ENCODE data around the gene ZNF576. TPM values are rescaled to one million over a fixed set of nuclear protein-coding genes. Genes with fewer than 3 reads are reported as not detected.

The ZNF576 gene
- total and polyA plus RNA-seq, 4 donors = 6.9 to 14.9 (median 10.9) TPM

DNA sequence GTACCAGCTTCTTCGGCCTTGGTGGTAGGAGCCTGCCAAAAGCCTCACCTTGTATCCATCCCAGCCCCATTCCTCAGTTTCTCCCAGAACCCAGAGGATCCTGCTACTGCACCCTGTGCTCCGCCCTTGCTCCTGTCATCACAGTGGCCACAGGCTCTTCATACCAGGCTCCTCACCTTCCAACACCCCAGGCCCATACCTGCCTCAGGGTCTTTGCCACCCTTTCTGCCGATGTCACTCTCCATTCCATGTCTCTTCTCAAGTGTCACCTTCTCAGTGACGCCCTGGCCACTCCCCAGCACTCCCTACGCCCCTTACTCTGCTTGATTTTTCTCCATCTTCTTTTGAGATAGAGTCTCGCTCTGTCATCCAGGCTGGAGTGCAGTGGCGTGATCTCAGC is 13.5 kb downstream of the ZNF576 start:
- 83% methylated on average over 7 of the region's 7 CpGs for WGBS
- no peaks in the 10 kb centered on the region for H3K9me3 ChIP-seq (ENCODE audit: control insufficient read depth in 4 of 4, low read length in 3 of 4)
- no peaks in the 10 kb centered on the region for H3K4me1 ChIP-seq (ENCODE audit: control insufficient read depth in 4 of 4, insufficient read depth in 4 of 4, low read length in 3 of 4)
- H3K27me3 ChIP-seq (ENCODE audit: control insufficient read depth in 4 of 4, insufficient read depth in 4 of 4, low read length in 3 of 4) = no peaks in the 10 kb centered on the region
- no peak overlapping the region for H3K4me3 ChIP-seq (ENCODE audit: low read depth in 1 of 3, low read length in 3 of 3)
- no peak for DNase-seq (ENCODE audit: low spot score)
- no peak for TF ChIP-seq HNF4G (IDR thresholded peaks at IDR 0.05)
- TF ChIP-seq, protein P1, sequence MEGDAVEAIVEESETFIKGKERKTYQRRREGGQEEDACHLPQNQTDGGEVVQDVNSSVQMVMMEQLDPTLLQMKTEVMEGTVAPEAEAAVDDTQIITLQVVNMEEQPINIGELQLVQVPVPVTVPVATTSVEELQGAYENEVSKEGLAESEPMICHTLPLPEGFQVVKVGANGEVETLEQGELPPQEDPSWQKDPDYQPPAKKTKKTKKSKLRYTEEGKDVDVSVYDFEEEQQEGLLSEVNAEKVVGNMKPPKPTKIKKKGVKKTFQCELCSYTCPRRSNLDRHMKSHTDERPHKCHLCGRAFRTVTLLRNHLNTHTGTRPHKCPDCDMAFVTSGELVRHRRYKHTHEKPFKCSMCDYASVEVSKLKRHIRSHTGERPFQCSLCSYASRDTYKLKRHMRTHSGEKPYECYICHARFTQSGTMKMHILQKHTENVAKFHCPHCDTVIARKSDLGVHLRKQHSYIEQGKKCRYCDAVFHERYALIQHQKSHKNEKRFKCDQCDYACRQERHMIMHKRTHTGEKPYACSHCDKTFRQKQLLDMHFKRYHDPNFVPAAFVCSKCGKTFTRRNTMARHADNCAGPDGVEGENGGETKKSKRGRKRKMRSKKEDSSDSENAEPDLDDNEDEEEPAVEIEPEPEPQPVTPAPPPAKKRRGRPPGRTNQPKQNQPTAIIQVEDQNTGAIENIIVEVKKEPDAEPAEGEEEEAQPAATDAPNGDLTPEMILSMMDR (IDR thresholded peaks at IDR 0.05; ENCODE audit: low read depth, low read length, missing input control) = no peak
- TF ChIP-seq, protein P2, sequence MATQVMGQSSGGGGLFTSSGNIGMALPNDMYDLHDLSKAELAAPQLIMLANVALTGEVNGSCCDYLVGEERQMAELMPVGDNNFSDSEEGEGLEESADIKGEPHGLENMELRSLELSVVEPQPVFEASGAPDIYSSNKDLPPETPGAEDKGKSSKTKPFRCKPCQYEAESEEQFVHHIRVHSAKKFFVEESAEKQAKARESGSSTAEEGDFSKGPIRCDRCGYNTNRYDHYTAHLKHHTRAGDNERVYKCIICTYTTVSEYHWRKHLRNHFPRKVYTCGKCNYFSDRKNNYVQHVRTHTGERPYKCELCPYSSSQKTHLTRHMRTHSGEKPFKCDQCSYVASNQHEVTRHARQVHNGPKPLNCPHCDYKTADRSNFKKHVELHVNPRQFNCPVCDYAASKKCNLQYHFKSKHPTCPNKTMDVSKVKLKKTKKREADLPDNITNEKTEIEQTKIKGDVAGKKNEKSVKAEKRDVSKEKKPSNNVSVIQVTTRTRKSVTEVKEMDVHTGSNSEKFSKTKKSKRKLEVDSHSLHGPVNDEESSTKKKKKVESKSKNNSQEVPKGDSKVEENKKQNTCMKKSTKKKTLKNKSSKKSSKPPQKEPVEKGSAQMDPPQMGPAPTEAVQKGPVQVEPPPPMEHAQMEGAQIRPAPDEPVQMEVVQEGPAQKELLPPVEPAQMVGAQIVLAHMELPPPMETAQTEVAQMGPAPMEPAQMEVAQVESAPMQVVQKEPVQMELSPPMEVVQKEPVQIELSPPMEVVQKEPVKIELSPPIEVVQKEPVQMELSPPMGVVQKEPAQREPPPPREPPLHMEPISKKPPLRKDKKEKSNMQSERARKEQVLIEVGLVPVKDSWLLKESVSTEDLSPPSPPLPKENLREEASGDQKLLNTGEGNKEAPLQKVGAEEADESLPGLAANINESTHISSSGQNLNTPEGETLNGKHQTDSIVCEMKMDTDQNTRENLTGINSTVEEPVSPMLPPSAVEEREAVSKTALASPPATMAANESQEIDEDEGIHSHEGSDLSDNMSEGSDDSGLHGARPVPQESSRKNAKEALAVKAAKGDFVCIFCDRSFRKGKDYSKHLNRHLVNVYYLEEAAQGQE (IDR thresholded peaks at IDR 0.05) = no peak
- no peak for TF ChIP-seq SP1 (IDR thresholded peaks at IDR 0.05)
- TF ChIP-seq GABPA (IDR thresholded peaks at IDR 0.05 in 1 of 2, conservative IDR thresholded peaks at IDR 0.05 in 1 of 2) = no peak
- TF ChIP-seq FOXA1 (IDR thresholded peaks at IDR 0.05) = no peak
- no peak for TF ChIP-seq EGR1 (IDR thresholded peaks at IDR 0.05; ENCODE audit: low read depth in 2 of 2)
- TF ChIP-seq RAD21 (IDR thresholded peaks at IDR 0.05) = no peak
- TF ChIP-seq, protein P3, sequence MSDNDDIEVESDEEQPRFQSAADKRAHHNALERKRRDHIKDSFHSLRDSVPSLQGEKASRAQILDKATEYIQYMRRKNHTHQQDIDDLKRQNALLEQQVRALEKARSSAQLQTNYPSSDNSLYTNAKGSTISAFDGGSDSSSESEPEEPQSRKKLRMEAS (IDR thresholded peaks at IDR 0.05) = no peak
- no peak overlapping the region for H3K9ac ChIP-seq (ENCODE audit: low read depth in 1 of 2, low read length in 2 of 2)
- H3K27ac ChIP-seq (ENCODE audit: low read depth in 1 of 2, low read length in 2 of 2) = no peak overlapping the region
- peaks cover 0 to 13% (median 5%) of the 10 kb centered on the region in 4 donors for H3K36me3 ChIP-seq (ENCODE audit: control insufficient read depth in 4 of 4, insufficient read depth in 3 of 4, low read depth in 1 of 4, low read length in 3 of 4)

DNA sequence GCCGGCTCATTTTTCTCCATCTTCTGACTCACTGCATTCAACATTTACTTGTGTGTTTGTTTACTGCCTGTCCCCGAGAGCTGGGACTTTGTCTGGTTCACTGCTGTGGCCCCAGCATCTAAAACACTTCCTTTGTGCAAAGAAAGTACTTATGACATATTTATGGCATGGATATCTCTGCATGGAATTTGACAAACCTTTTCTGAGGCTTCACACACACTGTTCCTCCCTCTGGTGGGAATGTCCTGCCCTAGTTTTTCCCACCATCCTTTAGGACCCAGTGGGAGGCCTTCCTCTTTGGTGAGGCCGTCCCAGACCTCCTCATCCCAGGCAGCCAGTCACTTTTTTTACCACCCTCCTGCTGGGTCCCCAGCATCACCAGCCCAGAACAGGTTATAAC is 14.1 kb downstream of the ZNF576 start:
- no peak overlapping the region for H3K9ac ChIP-seq (ENCODE audit: low read depth in 1 of 2, low read length in 2 of 2)
- TF ChIP-seq EGR1 (IDR thresholded peaks at IDR 0.05; ENCODE audit: low read depth in 2 of 2) (no peak), GABPA (IDR thresholded peaks at IDR 0.05 in 1 of 2, conservative IDR thresholded peaks at IDR 0.05 in 1 of 2) (no peak), SP1 (IDR thresholded peaks at IDR 0.05) (no peak), HNF4A (conservative IDR thresholded peaks at IDR 0.05) (no peak), FOXA2 (IDR thresholded peaks at IDR 0.05) (no peak), YY1 (IDR thresholded peaks at IDR 0.05) (no peak), RAD21 (IDR thresholded peaks at IDR 0.05) (no peak), TAF1 (conservative IDR thresholded peaks at IDR 0.05) (no peak), RXRA (IDR thresholded peaks at IDR 0.05) (no peak), FOXA1 (IDR thresholded peaks at IDR 0.05) (no peak)
- TF ChIP-seq, protein P2 (IDR thresholded peaks at IDR 0.05) = no peak
- TF ChIP-seq, protein P4, sequence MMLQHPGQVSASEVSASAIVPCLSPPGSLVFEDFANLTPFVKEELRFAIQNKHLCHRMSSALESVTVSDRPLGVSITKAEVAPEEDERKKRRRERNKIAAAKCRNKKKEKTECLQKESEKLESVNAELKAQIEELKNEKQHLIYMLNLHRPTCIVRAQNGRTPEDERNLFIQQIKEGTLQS (IDR thresholded peaks at IDR 0.05) = no peak
- TF ChIP-seq, protein P5, sequence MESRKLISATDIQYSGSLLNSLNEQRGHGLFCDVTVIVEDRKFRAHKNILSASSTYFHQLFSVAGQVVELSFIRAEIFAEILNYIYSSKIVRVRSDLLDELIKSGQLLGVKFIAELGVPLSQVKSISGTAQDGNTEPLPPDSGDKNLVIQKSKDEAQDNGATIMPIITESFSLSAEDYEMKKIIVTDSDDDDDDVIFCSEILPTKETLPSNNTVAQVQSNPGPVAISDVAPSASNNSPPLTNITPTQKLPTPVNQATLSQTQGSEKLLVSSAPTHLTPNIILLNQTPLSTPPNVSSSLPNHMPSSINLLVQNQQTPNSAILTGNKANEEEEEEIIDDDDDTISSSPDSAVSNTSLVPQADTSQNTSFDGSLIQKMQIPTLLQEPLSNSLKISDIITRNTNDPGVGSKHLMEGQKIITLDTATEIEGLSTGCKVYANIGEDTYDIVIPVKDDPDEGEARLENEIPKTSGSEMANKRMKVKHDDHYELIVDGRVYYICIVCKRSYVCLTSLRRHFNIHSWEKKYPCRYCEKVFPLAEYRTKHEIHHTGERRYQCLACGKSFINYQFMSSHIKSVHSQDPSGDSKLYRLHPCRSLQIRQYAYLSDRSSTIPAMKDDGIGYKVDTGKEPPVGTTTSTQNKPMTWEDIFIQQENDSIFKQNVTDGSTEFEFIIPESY (IDR thresholded peaks at IDR 0.05) = no peak
- no peaks in the 10 kb centered on the region for H3K9me3 ChIP-seq (ENCODE audit: control insufficient read depth in 4 of 4, low read length in 3 of 4)
- no peak overlapping the region for H3K27ac ChIP-seq (ENCODE audit: low read depth in 1 of 2, low read length in 2 of 2)
- no peak overlapping the region for H3K4me3 ChIP-seq (ENCODE audit: low read depth in 1 of 3, low read length in 3 of 3)
- H3K36me3 ChIP-seq (ENCODE audit: control insufficient read depth in 4 of 4, insufficient read depth in 3 of 4, low read depth in 1 of 4, low read length in 3 of 4) = peaks cover 0 to 13% (median 5%) of the 10 kb centered on the region in 4 donors
- H3K27me3 ChIP-seq (ENCODE audit: control insufficient read depth in 4 of 4, insufficient read depth in 4 of 4, low read length in 3 of 4) = no peaks in the 10 kb centered on the region
- WGBS = 90% methylated on average over 3 of the region's 3 CpGs
- DNase-seq (ENCODE audit: low spot score) = no peak
- no peaks in the 10 kb centered on the region for H3K4me1 ChIP-seq (ENCODE audit: control insufficient read depth in 4 of 4, insufficient read depth in 4 of 4, low read length in 3 of 4)
